ENCODE results near the gene CNDP2.
"Not testable (repeated sequence)": the region's sequence is repeated elsewhere in the genome, so short reads cannot be mapped to it uniquely, and the experiment has no call there.

Gene CNDP2

DNA sequence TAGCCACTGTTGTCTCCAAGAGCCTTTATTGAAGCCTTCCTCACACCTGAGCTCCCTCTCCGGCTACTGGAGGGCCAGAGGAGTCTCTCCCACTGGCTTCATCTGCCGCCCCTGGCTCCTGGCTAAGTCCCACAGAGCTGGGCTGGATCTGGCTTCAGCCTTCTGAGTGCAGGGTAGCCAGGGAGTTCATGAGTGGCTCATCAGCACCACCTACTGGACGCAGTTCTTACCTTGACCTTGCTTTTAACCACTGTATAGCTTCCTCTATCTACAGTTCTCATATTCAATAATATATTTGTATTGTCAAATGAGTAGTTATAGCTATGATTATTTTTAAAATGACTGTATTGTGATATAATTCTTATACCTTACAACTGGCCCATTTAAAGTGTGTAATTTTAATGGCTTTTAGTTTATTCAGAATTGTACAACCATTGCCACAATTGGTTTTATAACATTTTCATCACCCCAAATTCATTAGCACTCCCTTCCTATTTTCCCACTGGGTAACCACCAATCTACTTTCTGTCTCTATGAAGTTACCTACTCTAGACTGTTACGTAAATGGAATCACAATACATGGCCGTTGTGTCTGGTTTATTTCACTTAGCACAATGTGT, 55.9 kb downstream of the CNDP2 start:
- DNase-seq (ENCODE audit: low read depth), result peak; percentile 36
- H3K4me3 ChIP-seq (ENCODE audit: low read depth, low read length), result no peak overlapping the region

DNA sequence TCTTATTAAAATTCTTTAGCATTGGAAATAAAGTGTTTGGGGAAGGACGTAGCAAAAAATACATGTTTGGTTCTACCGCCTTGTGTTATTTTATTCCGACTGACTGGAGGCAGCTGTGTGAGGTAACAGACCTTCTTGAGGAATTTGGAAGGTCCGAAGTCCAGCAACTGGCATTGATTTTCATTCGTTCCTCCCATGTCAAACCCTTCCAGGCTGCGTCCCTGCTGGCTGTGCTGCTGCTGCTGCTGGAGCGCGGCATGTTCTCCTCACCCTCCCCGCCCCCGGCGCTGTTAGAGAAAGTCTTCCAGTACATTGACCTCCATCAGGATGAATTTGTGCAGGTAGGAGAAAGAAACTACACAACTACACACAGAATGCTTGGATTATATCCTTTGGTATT, 60.0 kb downstream of the CNDP2 start:
- no peak for DNase-seq (ENCODE audit: low read depth)
- no peak overlapping the region for H3K4me3 ChIP-seq (ENCODE audit: low read depth, low read length)

DNA sequence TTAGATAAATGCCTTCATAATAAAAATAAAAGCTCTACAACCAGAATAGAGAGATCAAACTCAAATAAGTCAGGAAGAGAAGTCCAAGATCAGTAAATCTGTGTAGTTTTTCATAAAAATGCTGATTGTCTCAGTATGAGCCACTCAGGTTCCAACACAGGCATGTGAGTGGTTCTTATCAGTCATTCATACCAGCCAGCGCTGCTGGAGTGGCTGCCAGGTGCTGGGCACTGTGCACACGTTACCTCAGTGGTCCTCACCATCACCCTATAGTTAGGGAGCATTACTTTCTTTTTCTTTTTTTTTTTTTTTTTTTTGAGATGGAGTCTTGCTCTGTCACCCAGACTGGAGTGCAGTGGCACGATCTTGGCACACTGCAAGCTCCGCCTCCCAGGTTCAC, 61.9 kb downstream of the CNDP2 start:
- DNase-seq (ENCODE audit: low read depth), result no peak
- H3K4me3 ChIP-seq (ENCODE audit: low read depth, low read length), result no peak overlapping the region

DNA sequence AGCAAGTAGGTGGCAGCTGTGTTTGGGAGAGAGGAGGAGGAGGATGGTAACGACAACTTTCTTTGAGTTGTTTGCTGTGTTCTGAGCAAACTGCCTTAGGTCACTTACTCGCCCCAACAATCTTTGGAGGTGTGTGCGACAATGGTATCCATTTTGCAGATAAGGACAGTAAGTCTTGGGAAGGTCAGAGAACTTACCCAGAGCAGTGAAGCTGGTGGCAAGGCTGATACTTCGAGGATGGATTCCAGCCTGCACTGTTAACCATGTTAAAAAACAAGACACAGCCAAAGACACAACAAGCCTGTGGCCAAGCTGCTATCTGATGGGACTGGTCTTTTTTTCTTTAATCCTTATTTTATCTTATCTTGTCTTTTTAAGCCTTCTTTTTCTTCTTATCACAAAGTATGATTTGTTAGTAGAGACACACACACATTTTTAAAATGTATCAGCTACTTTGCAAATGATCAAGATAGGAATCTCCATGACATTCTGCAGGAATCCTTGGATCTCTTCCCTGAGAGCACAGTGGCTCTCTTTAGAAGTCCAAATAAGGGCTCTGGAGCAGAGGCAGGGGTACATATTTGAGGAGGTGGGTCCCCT, 66.1 kb downstream of the CNDP2 start:
- H3K4me3 ChIP-seq (ENCODE audit: low read depth, low read length), result no peak overlapping the region
- no peak for DNase-seq (ENCODE audit: low read depth)

DNA sequence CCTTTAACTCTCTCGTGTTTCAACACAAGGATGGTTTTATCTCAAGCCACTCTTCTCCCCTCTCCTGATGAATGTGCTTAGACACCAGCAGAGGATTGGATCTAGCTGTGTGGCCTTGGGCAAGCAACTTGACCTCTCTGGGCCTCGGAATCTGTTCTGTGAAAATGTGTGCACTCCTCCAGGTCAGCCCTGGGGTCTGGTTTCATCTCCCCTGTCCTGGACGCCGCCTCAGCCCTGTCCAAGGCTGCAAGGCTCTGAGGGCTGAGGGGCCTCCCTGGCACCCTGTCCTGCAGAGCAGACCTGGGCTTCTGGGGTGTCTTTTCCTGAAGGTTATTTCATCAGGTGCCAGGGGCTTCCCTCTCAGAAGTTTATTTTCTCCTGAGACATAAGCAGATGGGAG, 66.6 kb downstream of the CNDP2 start:
- no peak for DNase-seq (ENCODE audit: low read depth)
- H3K4me3 ChIP-seq (ENCODE audit: low read depth, low read length), result no peak overlapping the region

DNA sequence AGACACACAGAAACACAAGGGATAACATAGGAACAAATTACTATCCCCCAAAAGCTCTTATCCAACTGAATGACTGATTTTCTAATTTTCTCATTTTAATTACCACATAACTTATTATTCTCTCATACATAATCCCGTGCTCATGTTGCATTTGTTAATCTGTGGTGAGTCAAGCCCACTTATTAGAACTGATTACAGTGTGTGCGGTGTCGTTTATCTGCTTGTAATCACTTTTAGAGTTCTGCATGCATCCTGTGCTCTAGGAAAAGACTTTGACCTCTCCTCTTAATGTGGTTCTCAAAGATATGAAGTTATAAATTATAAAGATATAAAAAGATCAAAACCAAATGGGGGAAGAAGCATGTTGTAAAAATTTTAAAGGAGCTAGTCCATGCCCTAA, 67.8 kb downstream of the CNDP2 start:
- no peak overlapping the region for H3K4me3 ChIP-seq (ENCODE audit: low read depth, low read length)
- no peak for DNase-seq (ENCODE audit: low read depth)

DNA sequence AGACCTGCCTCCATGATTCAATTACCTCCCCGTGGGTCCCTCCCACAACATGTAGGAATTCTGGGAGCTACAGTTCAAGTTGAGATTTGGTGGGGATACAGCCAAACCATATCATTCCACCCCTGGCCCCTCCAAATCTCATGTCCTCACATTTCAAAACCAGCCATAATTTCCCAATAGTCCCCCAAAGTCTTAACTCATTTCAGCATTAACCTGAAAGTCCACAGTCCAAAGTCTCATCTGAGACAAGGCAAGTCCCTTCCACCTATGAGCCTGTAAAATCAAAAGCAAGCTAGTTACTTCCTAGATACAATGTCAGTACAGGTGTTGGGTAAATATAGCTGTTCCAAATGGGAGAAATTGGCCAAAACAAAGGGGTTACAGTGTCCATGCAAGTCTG, 69.0 kb downstream of the CNDP2 start:
- not testable (repeated sequence) for DNase-seq (ENCODE audit: low read depth); H3K4me3 ChIP-seq (ENCODE audit: low read depth, low read length)

DNA sequence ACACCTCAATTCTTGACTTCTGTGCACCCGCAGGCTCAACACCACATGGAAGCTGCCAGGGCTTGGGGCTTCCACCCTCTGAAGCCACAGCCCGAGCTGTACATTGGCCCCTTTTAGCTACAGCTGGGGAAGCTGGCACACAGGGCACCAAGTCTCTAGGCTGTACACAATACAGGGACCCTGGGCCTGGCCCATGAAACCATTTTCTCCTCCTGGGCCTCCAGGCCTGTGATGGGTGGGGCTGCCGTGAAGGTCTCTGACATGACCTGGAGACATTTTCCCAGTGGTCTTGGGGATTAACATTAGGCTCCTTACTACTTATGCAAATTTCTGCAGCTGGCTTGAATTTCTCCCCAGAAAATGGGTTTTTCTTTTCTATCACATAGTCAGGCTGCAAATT, 69.8 kb downstream of the CNDP2 start:
- DNase-seq (ENCODE audit: low read depth); H3K4me3 ChIP-seq (ENCODE audit: low read depth, low read length): not testable (repeated sequence)

DNA sequence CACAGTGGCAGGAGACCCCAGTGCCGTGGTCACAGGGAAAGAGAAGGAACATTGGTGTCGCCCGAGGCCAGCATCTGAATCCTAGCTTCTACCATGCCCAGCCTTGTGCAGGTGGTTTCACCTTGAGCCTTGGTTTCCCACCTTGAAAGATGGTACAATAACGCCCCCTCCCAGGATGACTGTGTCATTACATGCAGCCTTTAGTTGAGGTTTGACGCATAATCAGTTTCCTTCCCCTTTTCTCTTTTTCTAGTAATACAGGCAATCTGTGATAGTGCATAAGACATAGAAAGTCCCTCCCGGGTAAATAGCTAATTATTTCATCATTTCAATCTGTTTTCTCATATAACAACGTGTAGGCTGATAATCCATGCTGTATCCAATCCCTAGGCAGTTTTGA, 71.7 kb downstream of the CNDP2 start:
- no peak overlapping the region for H3K4me3 ChIP-seq (ENCODE audit: low read depth, low read length)
- no peak for DNase-seq (ENCODE audit: low read depth)

DNA sequence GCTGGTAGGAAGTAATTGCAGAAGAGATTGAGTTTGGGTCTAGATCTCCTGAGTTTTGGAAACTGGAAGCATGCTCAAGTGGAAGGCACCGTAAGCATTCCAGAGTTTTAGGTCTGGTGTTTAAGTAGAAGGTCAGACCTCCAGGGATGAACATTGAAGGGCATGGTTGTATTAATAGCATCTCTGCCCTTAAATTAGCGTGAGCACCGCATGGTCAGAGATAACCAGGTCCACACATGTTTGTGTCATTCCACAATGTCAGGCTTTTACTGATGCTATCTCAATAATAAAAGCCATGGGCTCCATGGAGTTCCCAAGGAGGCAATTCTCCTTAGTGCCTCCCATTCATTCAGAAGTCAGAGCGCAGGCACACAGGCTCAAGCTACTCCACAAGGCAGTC, 73.2 kb downstream of the CNDP2 start:
- no peak overlapping the region for H3K4me3 ChIP-seq (ENCODE audit: low read depth, low read length)

DNA sequence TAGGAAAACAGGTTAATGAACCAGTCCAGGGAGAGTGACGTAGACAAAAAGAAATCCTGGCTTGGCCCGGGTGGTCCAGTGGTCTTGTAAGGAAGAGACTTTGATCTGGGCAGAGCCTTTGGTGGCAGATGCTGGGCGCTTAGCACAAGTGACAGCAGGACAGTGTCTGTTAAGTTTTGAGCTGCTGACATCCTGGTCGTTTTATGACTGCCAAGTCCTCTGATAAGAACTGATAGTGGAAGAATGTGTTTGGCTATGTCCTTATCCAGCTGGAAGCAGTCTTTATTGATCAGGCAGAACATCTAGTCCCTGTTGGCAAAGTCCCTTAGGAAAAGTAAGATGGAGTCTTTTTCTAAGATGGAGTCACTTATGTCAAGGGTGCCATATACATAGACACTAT, 74.1 kb downstream of the CNDP2 start:
- H3K4me3 ChIP-seq (ENCODE audit: low read depth, low read length), result no peak overlapping the region
- DNase-seq (ENCODE audit: low read depth), result no peak

More for the DNA sequence above, 73.2 kb downstream of the CNDP2 start:
- DNase-seq (ENCODE audit: low read depth), result no peak

DNA sequence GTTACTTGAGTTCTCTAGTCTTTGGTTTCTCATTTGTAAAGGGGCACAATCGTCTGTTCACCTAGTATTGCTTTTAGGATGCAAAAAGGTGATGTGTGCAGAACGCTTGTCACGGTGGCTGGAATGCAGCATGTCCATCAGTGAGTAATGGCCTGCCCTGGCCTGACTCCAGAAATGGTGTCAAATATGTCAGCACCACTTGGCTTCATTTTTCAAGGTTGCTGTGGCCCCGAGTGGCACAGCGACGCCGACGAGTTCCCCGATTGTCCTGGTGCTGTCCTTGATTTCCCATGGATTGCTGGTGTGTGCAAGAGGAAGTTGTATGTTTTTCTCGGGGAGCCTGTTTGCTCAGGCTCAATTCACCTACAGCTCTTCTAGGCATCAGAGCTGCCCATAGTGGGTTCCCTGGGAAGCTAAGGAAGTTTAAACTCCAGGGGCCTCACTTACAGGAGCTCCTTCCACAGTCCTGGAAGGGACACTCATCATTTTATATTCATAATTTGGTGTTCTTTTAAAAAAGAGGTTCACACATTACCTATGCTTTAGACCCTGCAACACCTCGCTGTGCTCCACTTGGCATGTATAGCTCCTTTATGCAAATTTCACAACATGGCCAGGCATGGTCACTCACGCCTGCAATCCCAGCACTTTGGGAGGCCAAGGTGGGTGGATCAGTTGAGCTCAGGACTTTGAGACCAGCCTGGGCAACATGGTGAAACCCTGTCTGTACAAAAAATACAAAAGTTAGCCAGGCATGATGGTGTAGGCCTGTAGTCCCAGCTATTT, 75.9 kb downstream of the CNDP2 start:
- DNase-seq (ENCODE audit: low read depth), result no peak

DNA sequence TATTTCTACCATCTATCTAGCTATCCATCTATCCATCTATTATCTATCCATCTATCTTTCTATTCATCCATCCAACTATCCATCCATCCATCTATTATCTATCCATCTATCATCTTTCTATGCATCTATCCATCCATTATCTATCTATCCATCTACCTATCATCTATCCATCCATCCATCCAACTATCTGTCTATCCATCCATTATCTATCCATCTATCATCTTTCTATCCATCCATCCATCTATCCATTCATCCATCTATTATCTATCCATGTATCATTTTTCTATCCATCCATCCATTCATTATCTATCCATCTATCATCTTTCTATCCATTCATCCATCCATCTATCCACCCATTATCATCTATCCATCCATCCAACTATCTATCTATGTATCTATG, 76.9 kb downstream of the CNDP2 start:
- H3K4me3 ChIP-seq (ENCODE audit: low read depth, low read length), result no peak overlapping the region
- no peak for DNase-seq (ENCODE audit: low read depth)

More for the DNA sequence above, 75.9 kb downstream of the CNDP2 start:
- no peak overlapping the region for H3K4me3 ChIP-seq (ENCODE audit: low read depth, low read length)
